IMR-90 (cell line): Measurements from ENCODE around the gene VEGFA. TPM values are rescaled to one million over a fixed set of nuclear protein-coding genes. Genes with fewer than 3 reads are reported as not detected.

Source experiments
- ATAC-seq: fragments of 200-7000 bp; cut with Tn5 transposase; 2 replicates; pipeline ENCODE4 v1.9.1; 2020; ENCODE audit warnings: low read depth, mild to moderate bottlenecking, moderate library complexity
- BruUV-seq: library from RNA; stranded (reverse); fragments of 400-500 nt; replicated peaks from 2 replicates; lab custom pipeline; 2021; lab: Mats Ljungman, UMichigan
- CTCF ChIA-PET: fragments of 300-600 bp; formaldehyde crosslinking; extraction: SDS; loops from one replicate; lab custom pipeline; 2021; ENCODE audit warnings: antibody characterized with exemption; lab: Yijun Ruan, JAX
- POLR2A ChIA-PET: fragments of 300-600 bp; sonication (Branson Sonifier 250); formaldehyde crosslinking; loops from one replicate; lab custom pipeline; 2022; ENCODE audit warnings: antibody characterized with exemption; ENCODE audit not compliant: unreplicated experiment; lab: Charles Lee
- DNase-seq: peaks from one replicate; pipeline ENCODE4 v3.0.0; 2013
- H2AFZ ChIP-seq: replicated peaks from 2 replicates; pipeline ENCODE3; 2013; ENCODE audit warnings: low read length, mild to moderate bottlenecking; ENCODE audit not compliant: poor library complexity
- H2AK5ac ChIP-seq: 2 replicates; pipeline ENCODE4 v1.6.1; 2013; ENCODE audit warnings: low read depth, low read length, inconsistent platforms
- H2AK9ac ChIP-seq: replicated peaks from 2 replicates; pipeline ENCODE3; 2013; ENCODE audit warnings: mild to moderate bottlenecking, low read depth, low read length, moderate library complexity; ENCODE audit not compliant: poor library complexity
- H2BK120ac ChIP-seq: 2 replicates; pipeline ENCODE4 v1.6.1; 2013; ENCODE audit warnings: low read depth, low read length, inconsistent platforms
- H2BK15ac ChIP-seq: 3 replicates; pipeline ENCODE4 v1.6.1; 2013; ENCODE audit warnings: low read depth, low read length, inconsistent platforms
- H2BK20ac ChIP-seq: 2 replicates; pipeline ENCODE4 v1.6.1; 2013; ENCODE audit warnings: low read depth, mild to moderate bottlenecking, inconsistent platforms, low read length, moderate library complexity
- H2BK5ac ChIP-seq: 2 replicates; pipeline ENCODE4 v1.6.1; 2013; ENCODE audit warnings: mild to moderate bottlenecking, low read depth, low read length, inconsistent platforms; ENCODE audit not compliant: poor library complexity, severe bottlenecking
- H3K14ac ChIP-seq: replicated peaks from 2 replicates; pipeline ENCODE4 v1.6.1; 2013; ENCODE audit warnings: low read depth, low read length, inconsistent platforms
- H3K18ac ChIP-seq: 2 replicates; pipeline ENCODE4 v1.6.1; 2013; ENCODE audit warnings: low read depth, low read length, control low read depth
- H3K23ac ChIP-seq: 2 replicates; pipeline ENCODE4 v1.6.1; 2013; ENCODE audit warnings: low read depth, low read length, inconsistent platforms
- H3K27ac ChIP-seq: 2 replicates; pipeline ENCODE4 v1.5.1; 2013; ENCODE audit warnings: mild to moderate bottlenecking, control low read depth, low read length; ENCODE audit not compliant: insufficient read depth
- H3K27me3 ChIP-seq: 2 replicates; pipeline ENCODE4 v1.6.1; 2013; ENCODE audit warnings: low read length; ENCODE audit not compliant: control insufficient read depth, insufficient read depth
- H3K36me3 ChIP-seq: 2 replicates; pipeline ENCODE4 v1.6.1; 2013; ENCODE audit warnings: low read length, mixed read lengths; ENCODE audit not compliant: control insufficient read depth, insufficient read depth
- H3K4ac ChIP-seq: 2 replicates; pipeline ENCODE4 v1.6.1; 2013; ENCODE audit warnings: low read depth, low read length, inconsistent platforms
- H3K4me1 ChIP-seq: 2 replicates; pipeline ENCODE4 v1.6.1; 2013; ENCODE audit warnings: low read length, mixed read lengths; ENCODE audit not compliant: control insufficient read depth, insufficient read depth
- H3K4me2 ChIP-seq: 2 replicates; pipeline ENCODE4 v1.6.1; 2013; ENCODE audit warnings: low read depth, mild to moderate bottlenecking, control low read depth, low read length, moderate library complexity
- H3K4me3 ChIP-seq: 2 replicates; pipeline ENCODE4 v1.5.1; 2013; ENCODE audit warnings: low read depth, mild to moderate bottlenecking, control low read depth, low read length, moderate library complexity; ENCODE audit not compliant: insufficient read depth
- H3K56ac ChIP-seq: 2 replicates; pipeline ENCODE4 v1.6.1; 2013; ENCODE audit warnings: low read length, inconsistent platforms; ENCODE audit not compliant: insufficient read depth; ENCODE audit errors: extremely low read depth
- H3K79me1 ChIP-seq, 2 experiments: 2 replicates each; pipeline ENCODE4 v1.6.1; 2013; ENCODE audit warnings: low read length in 2 of 2, inconsistent platforms in 1 of 2, low read depth in 1 of 2
- H3K9ac ChIP-seq: 2 replicates; pipeline ENCODE4 v1.6.1; 2013; ENCODE audit warnings: low read depth, low read length, control low read depth
- H3K9me1 ChIP-seq: 2 replicates; pipeline ENCODE4 v1.6.1; 2013; ENCODE audit warnings: low read length, inconsistent platforms; ENCODE audit not compliant: insufficient read depth
- H3K9me3 ChIP-seq: 2 replicates; pipeline ENCODE4 v1.6.1; 2013; ENCODE audit warnings: low read length; ENCODE audit not compliant: control insufficient read depth, insufficient read depth
- H4K20me1 ChIP-seq: 2 replicates; pipeline ENCODE4 v1.6.1; 2013; ENCODE audit warnings: low read length, inconsistent platforms; ENCODE audit not compliant: insufficient read depth
- H4K5ac ChIP-seq: 2 replicates; pipeline ENCODE4 v1.6.1; 2013; ENCODE audit warnings: mild to moderate bottlenecking, low read depth, low read length, control low read depth
- H4K8ac ChIP-seq, 2 experiments: 2 replicates each; pipeline ENCODE4 v1.6.1; 2013; ENCODE audit warnings: low read depth in 2 of 2, low read length in 2 of 2, control low read depth in 1 of 2, inconsistent platforms in 1 of 2
- H4K91ac ChIP-seq: 2 replicates; pipeline ENCODE4 v1.6.1; 2013; ENCODE audit warnings: low read depth, low read length, inconsistent platforms; ENCODE audit not compliant: insufficient read depth
- ELK1 ChIP-seq: fragments of 150-350 bp; IDR thresholded peaks from 2 replicates; pipeline ENCODE4 v1.6.1; 2016; ENCODE audit warnings: low read depth, mild to moderate bottlenecking, low read length, moderate library complexity, borderline replicate concordance
- MXI1 ChIP-seq: IDR thresholded peaks from 2 replicates; pipeline ENCODE4 v1.6.1; 2012; ENCODE audit warnings: low read depth, mild to moderate bottlenecking, low read length, moderate library complexity, borderline replicate concordance
- WGBS, 2 experiments: methylation state at CpG; one replicate each; pipeline versions ENCODE4 v1.1.5 to v1.1.7; 2013; ENCODE audit warnings: missing lambda C conversion rate in 2 of 2; ENCODE audit not compliant: insufficient read length in 1 of 2; ENCODE audit errors: extremely low coverage in 2 of 2; 5-methylcytosine and 5-hydroxymethylcytosine counted together
- dilution Hi-C: fragments of 300-500 bp; cut with HindIII; formaldehyde crosslinking; loops from one replicate; pipeline ENCODE4 v1.14.3; 2018; ENCODE audit warnings: low sequenced_read_pairs; ENCODE audit not compliant: unreplicated experiment
- in situ Hi-C: fragments of 300-500 bp; cut with MboI; formaldehyde crosslinking; loops from 3 replicates; pipeline ENCODE4 v1.14.3; 2019; ENCODE audit warnings: low sequenced_read_pairs, inconsistent platforms, mixed read lengths
- intact Hi-C: fragments of 100-400 bp; cut with micrococcal nuclease; formaldehyde crosslinking; loops from 2 replicates; pipeline ENCODE4 v1.10.0; 2022
- polyA plus RNA-seq, 3 experiments: library from polyadenylated mRNA; depleted of rRNA; stranded (reverse); fragments of >200 nt; gene quantifications; 2 replicates each; pipeline ENCODE4 v1.2.3, GENCODE V29; 2012; ENCODE audit warnings: low replicate concordance in 1 of 3
- total RNA-seq: library from RNA; depleted of rRNA; stranded (reverse); fragments of >200 nt; gene quantifications from 2 replicates; pipeline ENCODE4 v1.2.3, GENCODE V29; 2012

Gene VEGFA
- total and polyA plus RNA-seq, 2 of the 4 experiments (the other 2 are of a cell fraction), result 190 to 234 TPM

- H3K36me3 ChIP-seq, result peaks cover 16% of the 10 kb centered on the region
- H4K20me1 ChIP-seq, result peaks cover 26% of the 10 kb centered on the region
- H3K4me2 ChIP-seq, result no peak overlapping the region
- no peak overlapping the region for H2AFZ ChIP-seq
- no peak overlapping the region; the same call in 1 of the 2 replicates for H3K27ac ChIP-seq
- H2BK5ac ChIP-seq, result no peak overlapping the region
- no peak overlapping the region for H4K91ac ChIP-seq
- H4K8ac ChIP-seq, result no peak overlapping the region
- ATAC-seq (no peak), DNase-seq (no peak)
- H2AK5ac ChIP-seq, result no peak overlapping the region
- no TSS peak for BruUV-seq
- dilution Hi-C loops, result no loop called here
- H3K9ac ChIP-seq, result no peak overlapping the region
- H3K79me1 ChIP-seq, result peaks cover 3 to 13% of the 10 kb centered on the region in 2 experiments; a peak in 1 of 4 replicates
- no peaks in the 10 kb centered on the region for H3K27me3 ChIP-seq
- WGBS, 2 experiments, result no CpG with 5 or more reads among the region's 2 CpGs
- no peak overlapping the region for H3K18ac ChIP-seq
- no peak overlapping the region for H2BK120ac ChIP-seq
- H2AK9ac ChIP-seq, result no peak overlapping the region
- POLR2A ChIA-PET, result interaction anchor here (0.5 kb wide), 1 partner anchor 14 kb away, joined by 10 read pairs; no protein-coding TSS in a partner anchor
- CTCF ChIA-PET, result interaction anchor here (1.1 to 1.3 kb wide), 2 partner anchors 16 to 203 kb away, joined by 3 read pairs; no protein-coding TSS in a partner anchor
- no peak overlapping the region for H3K23ac ChIP-seq
- in situ Hi-C loops, result no loop called here
- H3K9me3 ChIP-seq, result no peaks in the 10 kb centered on the region
- H3K56ac ChIP-seq, result no peak overlapping the region
- intact Hi-C loops, result no loop called here
- TF ChIP-seq MXI1, result no peak
- TF ChIP-seq ELK1, result no peak
- H3K4me3 ChIP-seq, result no peak overlapping the region
- no peaks in the 10 kb centered on the region; the same call in 1 of the 2 replicates for H3K9me1 ChIP-seq
- no peak overlapping the region; the same call in 1 of the 2 replicates for H2BK20ac ChIP-seq
- no peak overlapping the region for H4K5ac ChIP-seq
- no peak overlapping the region for H3K4ac ChIP-seq
- H3K14ac ChIP-seq, result no peak overlapping the region
- no peak overlapping the region for H2BK15ac ChIP-seq
- peaks cover 11% of the 10 kb centered on the region; the same call in 1 of the 2 replicates for H3K4me1 ChIP-seq
Observed at GRCh38 chr6:43789447-43789846, 19.4 kb downstream of the VEGFA start.
